Pancreas (tissue), 10 donors: Measurements from ENCODE around the gene GALNT7. TPM values are rescaled to one million over a fixed set of nuclear protein-coding genes. Genes with fewer than 3 reads are reported as not detected.

Experiments used
- ATAC-seq, 4 donors: fragments of 200-7000 bp; cut with Tn5 transposase; one replicate each; pipeline versions ENCODE4 v1.8.0 to v1.9.1; 2020; ENCODE audit warnings: mild to moderate bottlenecking in 4 of 4, moderate library complexity in 4 of 4
- DNase-seq, 6 donors: peaks; one replicate each; pipeline ENCODE4 v3.0.0-alpha.2; 2020
- FAIRE-seq: peaks from 2 replicates; lab custom pipeline; 2012; peaks lifted over from hg19 to GRCh38; lab: Jason Lieb, UNC
- H3K27ac ChIP-seq, 4 donors: fragments of 200-600 bp; sonication (generic); 1 replicate in 3 of 4; 2 replicates in 1 of 4; pipeline versions ENCODE4 v1.5.0 to v1.8.0; 2020
- H3K27me3 ChIP-seq, 4 donors: fragments of 200-600 bp; one replicate each; pipeline ENCODE4 v1.8.0; 2021
- H3K36me3 ChIP-seq, 3 donors: fragments of 200-600 bp; sonication (generic) in 1 of 3; one replicate each; pipeline versions ENCODE4 v1.5.0 to v1.8.0; 2020 to 2021
- H3K4me1 ChIP-seq, 3 donors: fragments of 200-600 bp; one replicate each; pipeline ENCODE4 v1.8.0; 2021
- H3K4me3 ChIP-seq, 4 donors: fragments of 200-600 bp; sonication (generic) in 2 of 4; one replicate each; pipeline versions ENCODE4 v1.5.0 to v1.8.0; 2020 to 2021
- H3K9me3 ChIP-seq, 4 donors: fragments of 200-600 bp; one replicate each; pipeline ENCODE4 v1.8.0; 2021
- CTCF ChIP-seq, 4 donors: fragments of 200-600 bp; sonication (generic) in 3 of 4; IDR thresholded peaks; one replicate each; pipeline versions ENCODE4 v1.5.0 to v1.8.0; 2021; ENCODE audit warnings: antibody characterized with exemption in 4 of 4
- WGBS, 2 donors: extraction: QIAGEN DNeasy Blood & Tissue Kit; methylation state at CpG; one replicate each; pipeline ENCODE4 v1.1.7; 2013; 5-methylcytosine and 5-hydroxymethylcytosine counted together
- intact Hi-C, 3 donors: fragments of 100-400 bp; cut with DNase I; formaldehyde crosslinking; loops; one replicate each; pipeline versions ENCODE4 v1.11.1 to v1.14.2; 2022
- polyA plus RNA-seq, 2 donors: library from polyadenylated mRNA; stranded (reverse); fragments of 200-250 nt; gene quantifications; one replicate each; pipeline ENCODE4 v1.2.3, GENCODE V29; 2013
- total RNA-seq, 6 donors: library from RNA; stranded (reverse); fragmentation: NEBNext Ultra II Directional in 4 of 6; extraction: Animal tissue kit (Norgen Biotek cat#: 25700) in 4 of 6; gene quantifications; one replicate each; pipeline versions ENCODE4 v1.2.1 to v1.2.4, GENCODE V29; 2021 to 2023
- donor health status: healthy with polysubstance abuse.
- donor health status: DM: no; HTN: no; CAD: no; lungs with moderate emphysema.
- donor health status: DM: no; HTN: no; CAD: no.
- donor health status: control.
- donor health status: control.
- donor health status: Bipolar disorder and iron deficiency.
- donor health status: DM: yes; HTN: yes; CAD: no.
- donor health status: DM: no; HTN: no; CAD: no.
- donor health status: DM: no; HTN: no; CAD: no.
- donor health status: DM: yes; HTN: yes; CAD: no.

Gene GALNT7
- total and polyA plus RNA-seq, 8 donors = 5.7 to 31.2 (median 23.0) TPM

- H3K4me1 ChIP-seq = peaks cover 0 to 3% (median 0%) of the 10 kb centered on the region in 3 donors
- ATAC-seq (no peak), DNase-seq (no peak), FAIRE-seq (no peak)
- intact Hi-C loops = no loop called here
- H3K27me3 ChIP-seq = no peaks in the 10 kb centered on the region
- WGBS, 2 donors = 85 to 94% methylated on average over 2 of the region's 2 CpGs
- H3K9me3 ChIP-seq = no peaks in the 10 kb centered on the region
- H3K4me3 ChIP-seq = no peak overlapping the region
- TF ChIP-seq CTCF (IDR thresholded peaks at IDR 0.05) = no peak
- no peak overlapping the region for H3K27ac ChIP-seq
- H3K36me3 ChIP-seq = no peaks in the 10 kb centered on the region
Observed at GRCh38 chr4:173151496-173151895, 17.1 kb upstream of the GALNT7 start.

DNA sequence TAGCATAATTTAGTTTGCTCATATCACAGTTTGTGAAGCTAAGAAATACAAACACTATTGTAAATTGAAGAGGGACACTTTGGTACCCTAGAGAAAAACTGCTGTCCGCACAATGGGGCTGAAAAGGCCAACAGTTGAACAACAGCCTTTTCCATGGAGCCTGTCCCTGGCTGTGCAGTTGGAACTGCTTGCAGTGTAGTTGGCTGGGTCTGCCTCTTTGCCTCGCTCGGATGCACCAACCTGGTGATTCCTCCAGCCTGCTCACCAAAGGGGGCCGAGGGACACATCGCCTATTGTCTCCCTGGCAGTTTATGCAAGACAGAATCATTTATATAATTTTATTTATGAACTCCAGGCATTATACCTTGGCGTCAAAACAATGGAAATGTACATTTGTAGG lies 16.5 kb upstream of the GALNT7 start:
- no peak for TF ChIP-seq CTCF (IDR thresholded peaks at IDR 0.05)
- Histone ChIP-seq H3K27me3 (no peaks in the 10 kb centered on the region), H3K36me3 (no peaks in the 10 kb centered on the region), H3K9me3 (no peaks in the 10 kb centered on the region), H3K4me3 (no peak overlapping the region), H3K4me1 (peaks cover 0 to 3% (median 0%) of the 10 kb centered on the region in 3 donors), H3K27ac (no peak overlapping the region)
- 97 to 100% methylated on average over 6 of the region's 6 CpGs for WGBS, 2 donors
- intact Hi-C loops = no loop called here
- ATAC-seq = no peak
- no peak for DNase-seq
- FAIRE-seq = no peak

DNA sequence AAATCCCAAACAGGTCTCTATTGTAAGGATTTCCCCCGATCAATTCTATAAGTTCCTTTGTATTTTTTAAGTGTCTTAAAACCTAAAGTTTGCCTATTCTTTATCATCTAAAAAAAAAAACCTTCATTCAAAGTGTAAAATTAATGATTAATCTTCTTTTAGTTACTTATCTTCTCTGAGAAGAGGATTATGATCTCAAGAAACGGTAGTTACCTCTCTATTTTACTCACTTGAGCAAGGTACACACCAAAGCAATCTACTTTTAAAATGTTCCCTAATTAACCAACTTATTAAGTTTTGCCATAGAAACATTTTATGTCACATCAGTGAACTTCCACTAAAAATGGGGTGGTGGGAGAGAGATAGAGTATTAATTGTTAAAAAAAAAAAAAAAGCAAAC lies 15.2 kb upstream of the GALNT7 start:
- intact Hi-C loops = no loop called here
- no peak for TF ChIP-seq CTCF (IDR thresholded peaks at IDR 0.05)
- no peak overlapping the region for H3K4me3 ChIP-seq
- no peaks in the 10 kb centered on the region for H3K36me3 ChIP-seq
- no peak for FAIRE-seq
- no peaks in the 10 kb centered on the region for H3K9me3 ChIP-seq
- WGBS, 2 donors = 44 to 53% methylated on average over 2 of the region's 2 CpGs
- no peaks in the 10 kb centered on the region for H3K27me3 ChIP-seq
- DNase-seq = no peak
- H3K27ac ChIP-seq = no peak overlapping the region
- ATAC-seq = no peak
- H3K4me1 ChIP-seq = peaks cover 0 to 3% (median 0%) of the 10 kb centered on the region in 3 donors

DNA sequence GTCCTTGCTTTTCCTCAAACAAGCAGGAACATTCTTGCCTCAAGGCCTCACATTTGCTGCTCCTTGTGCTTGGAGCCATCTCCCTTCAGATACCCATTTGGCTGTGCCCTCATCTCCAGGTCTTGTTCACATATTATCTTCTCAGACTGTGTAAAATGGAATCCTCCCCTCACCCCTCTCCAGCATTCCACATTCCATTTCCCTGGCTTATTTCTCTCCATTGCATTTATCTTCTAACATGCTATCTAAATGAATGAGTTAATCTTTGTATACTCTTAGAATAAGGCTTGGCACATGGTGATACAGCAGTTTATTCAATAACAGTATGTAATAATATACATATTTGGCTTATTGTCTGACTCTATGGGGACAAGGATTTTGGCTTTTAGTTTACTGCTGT lies 8.8 kb upstream of the GALNT7 start:
- Histone ChIP-seq H3K4me1 (no peaks in the 10 kb centered on the region), H3K36me3 (no peaks in the 10 kb centered on the region), H3K27me3 (no peaks in the 10 kb centered on the region), H3K9me3 (no peaks in the 10 kb centered on the region), H3K27ac (no peak overlapping the region), H3K4me3 (no peak overlapping the region)
- FAIRE-seq (no peak), DNase-seq (no peak), ATAC-seq (no peak)
- TF ChIP-seq CTCF (IDR thresholded peaks at IDR 0.05) = no peak
- intact Hi-C loops = loop anchor here in 1 of 3 donors (5.0 kb wide), 1 partner anchor 132 kb away; no protein-coding TSS in a partner anchor

DNA sequence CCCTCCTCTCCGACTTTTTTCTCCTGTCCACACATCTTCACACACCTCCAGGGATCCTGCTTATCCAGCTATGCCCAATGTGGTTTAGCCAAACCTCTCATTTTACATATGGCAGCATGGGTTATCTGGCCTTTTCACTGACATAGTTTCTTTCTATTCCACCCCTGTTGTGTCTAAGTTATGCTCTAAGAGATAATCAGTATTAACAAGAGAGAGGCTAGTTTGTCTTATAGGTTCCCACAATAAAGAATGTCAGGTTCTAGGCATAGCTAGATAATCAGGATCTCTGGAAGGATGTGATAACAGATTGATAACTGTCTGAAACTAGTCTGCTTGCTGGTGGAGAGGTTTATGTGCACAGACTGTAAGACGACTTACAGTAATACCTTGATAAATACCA lies 7.7 kb upstream of the GALNT7 start:
- no peak for ATAC-seq
- Histone ChIP-seq H3K4me3 (no peak overlapping the region), H3K4me1 (no peaks in the 10 kb centered on the region), H3K9me3 (no peaks in the 10 kb centered on the region), H3K27ac (no peak overlapping the region), H3K36me3 (no peaks in the 10 kb centered on the region), H3K27me3 (no peaks in the 10 kb centered on the region)
- TF ChIP-seq CTCF (IDR thresholded peaks at IDR 0.05) = no peak
- FAIRE-seq = no peak
- DNase-seq = no peak
- 92 to 93% methylated on average over 2 of the region's 2 CpGs for WGBS, 2 donors
- intact Hi-C loops = loop anchor here in 1 of 3 donors (5.0 kb wide), 1 partner anchor 134 kb away; no protein-coding TSS in a partner anchor
